Right hindlimb (tissue), 1 donor: ENCODE data around the gene C3.

Experiments
- DNase-seq: peaks from one replicate; pipeline ENCODE4 v3.0.0-alpha.2; 2018

C3 gene

GRCh38 chr19:6730153-6730804, 9.8 kb upstream of the C3 start:
- no peak for DNase-seq

- DNase-seq = no peak
These were observed 9.2 kb upstream of the C3 start for GRCh38 chr19:6729573-6730152.

GRCh38 chr19:6728346-6728745, 7.9 kb upstream of the C3 start:
- no peak for DNase-seq

GRCh38 chr19:6725513-6726231, 5.2 kb upstream of the C3 start:
- no peak for DNase-seq

DNA sequence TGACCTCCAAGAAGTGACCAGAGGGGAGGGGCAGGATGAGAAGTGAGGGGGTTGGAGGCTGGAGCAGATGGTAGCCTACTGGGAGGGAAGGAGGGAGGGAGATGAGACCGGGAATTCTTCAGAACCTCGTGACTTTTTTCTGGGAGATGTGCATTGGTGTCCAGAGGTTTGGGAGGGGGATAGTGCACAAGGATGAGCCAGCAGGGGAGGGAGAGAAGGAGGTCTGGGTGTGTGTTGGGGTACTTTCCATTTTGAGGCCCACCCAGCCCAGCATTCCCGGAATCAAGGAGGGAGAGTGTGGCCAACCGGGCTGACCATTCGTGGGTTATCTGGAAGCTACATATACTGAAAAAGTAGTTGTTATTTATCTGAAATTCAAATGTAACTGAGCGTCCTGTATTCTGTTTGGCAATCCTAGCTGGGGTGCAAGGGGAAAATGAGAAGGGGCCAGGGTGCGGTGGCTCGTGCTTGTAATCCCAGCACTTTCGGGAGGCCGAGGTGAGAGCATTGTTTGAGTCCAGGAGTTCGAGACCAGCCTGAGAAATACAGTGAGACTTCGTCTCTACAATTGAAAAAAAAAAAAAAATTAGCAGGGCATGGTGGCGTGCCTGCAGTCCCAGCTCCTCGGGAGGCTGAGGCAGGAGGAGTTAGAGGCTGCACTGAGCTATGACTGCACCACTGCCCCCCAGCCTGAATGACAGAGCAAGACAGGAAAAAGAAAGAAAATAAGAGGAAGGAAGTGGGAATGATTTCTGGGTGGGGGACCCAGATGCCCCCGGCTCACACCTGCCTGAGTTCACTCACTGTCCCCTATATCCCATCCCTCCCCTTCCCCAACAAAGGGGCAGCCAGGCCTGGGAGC, 4.4 kb upstream of the C3 start:
- no peak for DNase-seq

- DNase-seq = no peak
These were observed 3.3 kb upstream of the C3 start for GRCh38 chr19:6723738-6724137.

- DNase-seq = no peak
These were observed 2.7 kb upstream of the C3 start for GRCh38 chr19:6723108-6723618.

GRCh38 chr19:6721773-6722172, 1.3 kb upstream of the C3 start:
- no peak for DNase-seq

DNA sequence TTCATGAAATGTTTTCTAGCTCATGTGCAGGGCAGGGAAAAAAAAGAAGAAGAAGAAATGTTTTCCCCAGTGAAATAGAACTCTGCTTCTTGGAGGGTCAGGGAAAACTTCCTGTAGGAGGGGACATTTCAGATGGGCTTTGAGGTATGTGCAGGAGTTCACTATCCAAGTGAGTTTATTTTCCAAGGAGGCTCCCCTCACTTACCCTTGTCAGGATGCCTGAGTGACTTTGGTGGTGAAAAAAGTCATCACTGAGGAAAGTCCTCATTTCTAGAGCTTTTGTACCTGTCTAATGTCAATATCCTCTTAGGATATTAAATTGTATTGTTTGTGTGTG, 656 bp upstream of the C3 start:
- no peak for DNase-seq

- DNase-seq = no peak
These were observed 470 bp downstream of the C3 start for GRCh38 chr19:6719992-6720368.

DNA sequence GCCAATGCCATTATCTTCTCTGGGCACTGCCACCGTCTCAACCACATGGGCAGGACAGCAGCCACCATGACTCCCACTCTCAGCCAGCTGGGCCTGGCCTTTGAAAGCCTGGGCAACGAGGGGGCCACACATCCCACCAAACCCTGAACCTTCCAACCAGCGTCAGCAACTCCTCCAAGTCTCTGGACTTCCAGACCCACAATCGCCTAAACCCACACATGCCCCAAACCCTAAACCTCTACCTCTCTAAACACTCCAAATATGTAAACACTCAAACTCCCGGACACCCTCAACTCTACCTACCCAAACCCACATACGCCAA, 949 bp downstream of the C3 start:
- no peak for DNase-seq

DNA sequence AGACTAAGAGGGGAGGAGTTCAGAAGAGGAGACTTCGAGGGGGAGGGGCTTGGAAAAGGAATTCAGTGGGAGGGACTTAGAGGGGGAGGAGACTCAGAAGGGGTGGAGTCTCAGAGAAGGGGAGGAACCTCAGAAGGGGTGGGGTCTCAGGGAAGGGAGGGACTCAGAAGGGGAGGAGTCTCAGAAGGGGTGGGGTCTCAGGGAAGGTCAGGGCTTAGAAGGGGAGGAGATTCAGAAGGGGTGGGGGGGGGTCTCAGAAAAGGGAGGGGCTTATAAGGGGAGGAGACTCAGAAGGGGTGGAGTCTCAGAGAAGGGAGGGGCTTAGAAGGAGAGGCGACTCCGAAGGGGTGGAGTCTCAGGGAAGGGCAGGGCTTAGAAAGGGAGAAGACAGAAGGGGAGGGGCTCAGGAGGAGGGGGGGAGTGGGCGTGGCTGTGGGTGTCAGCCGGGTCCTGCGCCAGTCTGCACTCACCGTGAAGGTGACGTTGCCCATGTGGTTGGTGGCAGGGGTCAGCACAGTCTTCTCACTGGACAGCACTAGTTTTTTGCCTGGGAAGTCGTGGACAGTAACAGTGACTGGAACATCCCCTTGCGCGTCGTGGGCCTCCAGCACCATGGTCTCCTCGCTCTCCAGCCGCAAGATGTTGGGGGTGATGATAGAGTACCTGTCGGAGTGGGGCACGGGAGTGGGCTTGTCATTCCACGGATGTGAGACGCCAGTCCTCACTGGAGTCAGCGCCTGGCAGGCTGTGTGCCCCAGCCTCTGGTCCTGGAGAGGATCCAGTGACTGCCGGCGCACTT, 1.5 kb downstream of the C3 start:
- no peak for DNase-seq

DNA sequence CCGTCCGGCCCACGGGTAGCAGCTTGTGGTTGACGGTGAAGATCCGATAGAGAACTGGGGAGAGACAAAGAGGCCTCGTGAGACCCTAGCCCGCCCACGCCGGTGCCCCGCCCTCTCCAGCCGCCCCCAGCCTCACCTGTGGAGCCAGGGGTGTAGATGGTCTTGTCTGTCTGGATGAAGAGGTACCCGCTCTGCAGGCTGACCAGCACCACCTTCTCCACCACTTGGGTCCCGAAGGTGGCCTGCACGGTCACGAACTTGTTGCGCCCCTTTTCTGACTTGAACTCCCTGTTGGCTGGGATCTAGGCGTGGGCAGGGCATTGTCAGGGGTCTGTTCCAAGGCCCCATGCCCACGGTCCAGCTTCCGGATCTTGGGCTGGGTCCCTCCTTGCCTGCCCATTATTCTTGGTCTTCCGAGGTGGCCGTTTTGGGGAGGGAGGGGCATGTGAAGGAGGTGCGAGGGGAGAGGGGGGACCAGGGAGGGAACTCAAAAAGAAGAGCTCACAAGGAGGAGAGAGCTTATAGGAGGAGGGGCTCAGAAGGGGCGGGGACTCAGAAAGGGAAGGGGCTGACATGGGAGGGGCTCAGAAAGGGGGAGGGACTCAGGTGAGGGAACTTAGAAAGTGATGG, 2.2 kb downstream of the C3 start:
- DNase-seq = no peak

GRCh38 chr19:6717441-6717971, 2.9 kb downstream of the C3 start:
- no peak for DNase-seq

GRCh38 chr19:6717036-6717435, 3.4 kb downstream of the C3 start:
- no peak for DNase-seq

DNA sequence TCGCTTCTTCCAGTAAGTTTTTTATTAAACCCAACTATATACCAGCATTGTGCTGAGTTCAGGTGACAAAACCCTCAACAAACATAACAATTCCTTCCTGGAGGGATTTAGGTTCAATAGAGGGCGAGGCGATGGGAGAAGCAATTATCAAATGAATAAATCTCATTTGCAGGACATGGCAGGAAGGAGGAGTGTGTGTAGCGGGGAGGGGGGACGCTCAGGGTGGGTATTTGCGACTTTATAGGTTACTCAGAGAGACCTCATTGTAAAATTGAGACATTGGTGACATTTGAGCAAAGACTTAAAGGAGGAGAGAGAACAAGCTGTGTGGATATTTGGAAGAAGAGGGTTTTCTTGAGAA, 3.9 kb downstream of the C3 start:
- no peak for DNase-seq

DNA sequence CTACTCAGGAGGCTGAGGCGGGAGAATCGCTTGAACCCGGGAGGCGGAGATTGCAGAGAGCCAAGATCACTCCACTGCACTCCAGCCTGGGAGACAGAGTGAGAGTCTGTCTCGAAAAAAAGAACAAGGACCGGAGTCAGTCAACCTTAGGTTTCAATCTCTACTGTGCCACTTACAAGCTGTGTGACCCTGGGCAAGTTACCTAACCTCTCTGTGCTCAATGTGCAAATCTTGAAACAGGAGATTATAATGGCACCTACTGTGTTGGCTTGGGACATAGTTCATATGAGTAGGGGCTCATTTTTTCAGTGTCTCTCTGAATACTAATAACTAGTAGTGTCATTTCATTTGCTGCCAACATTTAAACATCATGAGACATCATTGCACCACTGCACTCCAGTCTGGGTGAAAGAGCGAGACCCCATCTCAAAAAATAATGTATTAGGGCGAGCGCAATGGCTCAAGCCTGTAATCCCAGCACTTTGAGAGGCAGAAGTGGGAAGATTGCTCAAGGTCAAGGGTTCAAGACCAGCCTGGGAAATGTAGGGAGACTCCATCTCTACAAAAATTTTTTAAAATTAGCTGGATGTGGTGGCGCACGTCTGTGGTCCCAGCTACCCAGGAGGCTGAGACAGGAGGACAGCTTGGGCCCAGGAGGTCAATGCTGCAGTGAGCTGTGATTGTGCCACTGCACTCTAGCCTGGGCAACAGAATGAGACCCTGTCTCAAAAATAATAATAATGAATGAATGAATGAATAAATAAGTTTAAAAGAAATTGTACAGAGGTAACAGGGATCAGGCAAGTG, 5.5 kb downstream of the C3 start:
- no peak for DNase-seq

DNA sequence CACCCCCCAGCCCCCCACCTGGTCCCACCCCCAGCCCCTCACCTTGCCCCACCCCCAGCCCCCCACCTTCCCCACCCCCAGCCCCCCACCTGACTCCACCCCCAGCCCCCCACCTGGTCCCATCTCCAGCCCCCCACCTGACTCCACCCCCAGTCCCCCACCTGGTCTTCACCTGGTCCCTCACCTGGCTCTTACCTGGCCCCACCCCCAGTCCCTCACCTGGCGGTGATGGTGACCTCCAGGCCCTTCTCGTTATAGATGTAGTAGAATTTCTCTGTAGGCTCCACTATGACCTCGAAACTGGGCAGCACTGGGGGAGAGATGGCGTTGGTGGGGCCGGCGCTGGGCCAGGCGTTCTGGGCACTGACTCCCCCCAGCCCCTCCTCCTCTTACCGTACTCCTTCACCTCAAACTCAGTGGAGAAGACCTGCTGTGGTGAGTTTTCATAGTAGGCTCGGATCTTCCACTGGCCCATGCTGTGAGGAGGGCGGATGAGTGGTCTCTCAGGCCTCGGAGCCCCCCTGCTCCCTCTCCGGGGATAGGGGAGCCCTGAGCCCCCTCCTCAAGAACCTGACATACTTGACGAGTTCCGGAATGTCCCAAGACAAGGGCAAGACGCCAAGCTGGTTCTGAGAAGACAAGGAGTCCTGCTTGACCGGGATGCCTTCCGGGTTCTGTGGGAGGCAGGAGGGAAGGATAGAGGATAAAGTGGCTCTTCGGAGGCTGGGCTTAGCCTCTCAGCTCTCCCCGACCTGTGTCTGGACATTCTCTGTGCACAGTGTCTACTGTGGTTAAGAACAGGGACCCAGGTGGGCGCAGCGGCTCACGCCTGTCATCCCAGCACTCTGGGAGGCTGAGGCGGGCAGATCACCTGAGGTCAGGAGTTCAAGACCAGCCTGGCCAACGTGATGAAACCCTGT, 6.4 kb downstream of the C3 start:
- DNase-seq = no peak

- DNase-seq = no peak
These were observed 7.5 kb downstream of the C3 start for GRCh38 chr19:6712692-6713670.
